Trophoblast cell (in vitro differentiated cells and primary cell): Measurements from ENCODE around the gene NUP62.

Experiments used
- DNase-seq, 2 donors: peaks; one replicate each; pipeline ENCODE4 v3.0.0-alpha.2; 2016
- H2AFZ ChIP-seq: 2 replicates; pipeline ENCODE4 v1.6.1; 2013; ENCODE audit warnings: low read length, moderate library complexity, mild to moderate bottlenecking; ENCODE audit not compliant: insufficient read depth, poor library complexity
- H2AK5ac ChIP-seq: 2 replicates; pipeline ENCODE4 v1.6.1; 2013; ENCODE audit warnings: mild to moderate bottlenecking, low read length
- H2BK120ac ChIP-seq: 2 replicates; pipeline ENCODE4 v1.6.1; 2013; ENCODE audit warnings: low read length, mild to moderate bottlenecking, moderate library complexity; ENCODE audit not compliant: insufficient read depth, poor library complexity
- H2BK12ac ChIP-seq: 2 replicates; pipeline ENCODE4 v1.6.1; 2013; ENCODE audit warnings: mild to moderate bottlenecking, low read length, moderate library complexity
- H2BK5ac ChIP-seq: 2 replicates; pipeline ENCODE4 v1.6.1; 2013; ENCODE audit warnings: low read length, low read depth, moderate library complexity, mild to moderate bottlenecking; ENCODE audit not compliant: poor library complexity
- H3K14ac ChIP-seq: 2 replicates; pipeline ENCODE4 v1.6.1; 2013; ENCODE audit warnings: mild to moderate bottlenecking, low read length
- H3K18ac ChIP-seq: 2 replicates; pipeline ENCODE4 v1.6.1; 2013; ENCODE audit warnings: mild to moderate bottlenecking, low read length
- H3K23ac ChIP-seq: 2 replicates; pipeline ENCODE4 v1.6.1; 2013; ENCODE audit warnings: low read length
- H3K27ac ChIP-seq: 2 replicates; pipeline ENCODE4 v1.5.1; 2013; ENCODE audit warnings: low read depth, mild to moderate bottlenecking, inconsistent platforms, low read length, moderate library complexity
- H3K27me3 ChIP-seq: 2 replicates; pipeline ENCODE4 v1.6.1; 2013; ENCODE audit warnings: inconsistent platforms, mild to moderate bottlenecking, low read length, moderate library complexity; ENCODE audit not compliant: insufficient read depth
- H3K36me3 ChIP-seq, 2 experiments: 1 replicate in 1 of 2; 2 replicates in 1 of 2; pipeline ENCODE4 v1.6.1; 2013; ENCODE audit warnings: low read length in 2 of 2, mild to moderate bottlenecking in 2 of 2, moderate library complexity in 1 of 2; ENCODE audit not compliant: insufficient read depth in 2 of 2, control insufficient read depth in 1 of 2
- H3K4ac ChIP-seq: 2 replicates; pipeline ENCODE4 v1.6.1; 2013; ENCODE audit warnings: low read depth, mild to moderate bottlenecking, low read length, moderate library complexity
- H3K4me1 ChIP-seq, 2 experiments: 1 replicate in 1 of 2; 2 replicates in 1 of 2; pipeline ENCODE4 v1.6.1; 2013; ENCODE audit warnings: low read length in 2 of 2, mild to moderate bottlenecking in 2 of 2, moderate library complexity in 1 of 2; ENCODE audit not compliant: insufficient read depth in 2 of 2, control insufficient read depth in 1 of 2
- H3K4me2 ChIP-seq: 2 replicates; pipeline ENCODE4 v1.6.1; 2013; ENCODE audit warnings: inconsistent platforms, mild to moderate bottlenecking, low read length, moderate library complexity
- H3K4me3 ChIP-seq: 2 replicates; pipeline ENCODE4 v1.5.1; 2013; ENCODE audit warnings: mild to moderate bottlenecking, low read depth, low read length, inconsistent platforms
- H3K79me1 ChIP-seq: one replicate; pipeline ENCODE4 v1.6.1; 2013; ENCODE audit warnings: low read length
- H3K79me2 ChIP-seq: 2 replicates; pipeline ENCODE4 v1.6.1; 2013; ENCODE audit warnings: low read length, mild to moderate bottlenecking; ENCODE audit not compliant: control insufficient read depth, insufficient read depth, poor library complexity
- H3K9ac ChIP-seq: 2 replicates; pipeline ENCODE4 v1.6.1; 2013; ENCODE audit warnings: mild to moderate bottlenecking, low read length
- H3K9me3 ChIP-seq: 2 replicates; pipeline ENCODE4 v1.6.1; 2013; ENCODE audit warnings: low read depth, mild to moderate bottlenecking, control low read depth, inconsistent platforms, low read length; ENCODE audit not compliant: insufficient read depth
- H4K12ac ChIP-seq: 2 replicates; pipeline ENCODE4 v1.6.1; 2013; ENCODE audit warnings: low read depth, mild to moderate bottlenecking, low read length, moderate library complexity
- H4K8ac ChIP-seq: 2 replicates; pipeline ENCODE4 v1.6.1; 2013; ENCODE audit warnings: low read depth, mild to moderate bottlenecking, low read length, moderate library complexity
- H4K91ac ChIP-seq: one replicate; pipeline ENCODE4 v1.6.1; 2013; ENCODE audit warnings: low read depth, mild to moderate bottlenecking, low read length, moderate library complexity
- WGBS: extraction: QIAGEN DNeasy Blood & Tissue Kit; methylation state at CpG from one replicate; pipeline ENCODE4 v1.1.7; 2013; ENCODE audit warnings: missing lambda C conversion rate; ENCODE audit not compliant: insufficient read length, insufficient coverage; ENCODE audit errors: extremely low coverage; 5-methylcytosine and 5-hydroxymethylcytosine counted together

The NUP62 gene

GRCh38 chr19:49866933-49867782, 62.1 kb downstream of the NUP62 start, which contains the start of gene PNKP:
Gene PNKP, minus strand, starts transcription at chr19:49867576. Its CDS starts 372 bp downstream, at chr19:49867204.
- WGBS: no CpG with 5 or more reads among the region's 65 CpGs
- H2AFZ ChIP-seq: peak within 1 kb of the TSS; percentile 74

GRCh38 chr19:49864890-49865289, 64.4 kb downstream of the NUP62 start:
- H3K9me3 ChIP-seq: no peaks in the 10 kb centered on the region
- no CpG with 5 or more reads among the region's 13 CpGs for WGBS
- no peak overlapping the region for H3K4me3 ChIP-seq
- H4K8ac ChIP-seq: no peak overlapping the region
- H3K36me3 ChIP-seq: peaks cover 45 to 52% of the 10 kb centered on the region in 2 experiments
- H3K9ac ChIP-seq: no peak overlapping the region
- H3K27ac ChIP-seq: no peak overlapping the region
- no peak overlapping the region for H3K23ac ChIP-seq
- H3K27me3 ChIP-seq: no peaks in the 10 kb centered on the region
- H2BK5ac ChIP-seq: no peak overlapping the region
- H3K4ac ChIP-seq: peak overlapping the region; percentile 16
- no peak for DNase-seq
- no peak overlapping the region for H2AFZ ChIP-seq
- no peak overlapping the region for H4K12ac ChIP-seq
- H3K79me1 ChIP-seq: peaks cover 15% of the 10 kb centered on the region
- no peak overlapping the region for H2BK120ac ChIP-seq
- no peak overlapping the region for H2AK5ac ChIP-seq
- H3K79me2 ChIP-seq: peaks cover 3% of the 10 kb centered on the region
- H2BK12ac ChIP-seq: no peak overlapping the region
- H4K91ac ChIP-seq: no peak overlapping the region
- peak overlapping the region; percentile 11 for H3K18ac ChIP-seq
- no peak overlapping the region for H3K14ac ChIP-seq
- H3K4me1 ChIP-seq: peaks cover 9 to 15% of the 10 kb centered on the region in 2 experiments
- no peak overlapping the region for H3K4me2 ChIP-seq

More at GRCh38 chr19:49866933-49867782, 62.1 kb downstream of the NUP62 start, which contains the start of gene PNKP:
- H2BK12ac ChIP-seq: peak within 1 kb of the TSS; percentile 28
- H3K4me2 ChIP-seq: peak within 1 kb of the TSS; percentile 68
- H3K4ac ChIP-seq: peak within 1 kb of the TSS; percentile 88
- peak; percentile 87 to 90 for DNase-seq
- peak within 1 kb of the TSS; percentile 87 for H4K8ac ChIP-seq
- peaks cover 15 to 24% of the 10 kb centered on the region in 2 experiments for H3K4me1 ChIP-seq
- peak within 1 kb of the TSS; percentile 92 for H3K14ac ChIP-seq
- peaks cover 7% of the 10 kb centered on the region for H3K79me2 ChIP-seq
- H2AK5ac ChIP-seq: peak within 1 kb of the TSS; percentile 25
- peak within 1 kb of the TSS; percentile 85 for H4K91ac ChIP-seq
- H3K9ac ChIP-seq: peak within 1 kb of the TSS; percentile 97
- peak within 1 kb of the TSS; percentile 97 for H4K12ac ChIP-seq
- peaks cover 36 to 44% of the 10 kb centered on the region in 2 experiments for H3K36me3 ChIP-seq
- H2BK120ac ChIP-seq: peak within 1 kb of the TSS; percentile 78
- H3K23ac ChIP-seq: no peak within 1 kb of the TSS
- peak within 1 kb of the TSS; percentile 93 for H3K18ac ChIP-seq
- H3K9me3 ChIP-seq: no peaks in the 10 kb centered on the region
- peak within 1 kb of the TSS; percentile 87 for H2BK5ac ChIP-seq
- peak within 1 kb of the TSS; percentile 92 for H3K4me3 ChIP-seq
- H3K27ac ChIP-seq: peak within 1 kb of the TSS; percentile 86
- H3K27me3 ChIP-seq: no peaks in the 10 kb centered on the region
- peaks cover 18% of the 10 kb centered on the region for H3K79me1 ChIP-seq

- Histone ChIP-seq H3K23ac (no peak overlapping the region), H3K14ac (no peak overlapping the region), H3K27me3 (no peaks in the 10 kb centered on the region), H3K27ac (no peak overlapping the region), H3K79me2 (peaks cover 1% of the 10 kb centered on the region), H2BK12ac (no peak overlapping the region), H2BK120ac (no peak overlapping the region), H4K8ac (no peak overlapping the region), H3K18ac (no peak overlapping the region), H3K79me1 (peaks cover 10% of the 10 kb centered on the region), H3K36me3 (peaks cover 52 to 58% of the 10 kb centered on the region in 2 experiments), H3K9ac (no peak overlapping the region), H2BK5ac (no peak overlapping the region), H2AFZ (no peak overlapping the region), H4K12ac (no peak overlapping the region), H3K9me3 (no peaks in the 10 kb centered on the region), H3K4me3 (no peak overlapping the region), H4K91ac (no peak overlapping the region), H2AK5ac (no peak overlapping the region), H3K4me2 (no peak overlapping the region), H3K4me1 (peaks cover 6 to 19% of the 10 kb centered on the region in 2 experiments), H3K4ac (no peak overlapping the region)
- no CpG with 5 or more reads among the region's 17 CpGs for WGBS
- DNase-seq: no peak
Measured at GRCh38 chr19:49863935-49864320, 65.4 kb downstream of the NUP62 start.

GRCh38 chr19:49863254-49863934, 65.9 kb downstream of the NUP62 start:
- H3K18ac ChIP-seq: no peak overlapping the region
- no peak overlapping the region for H3K23ac ChIP-seq
- H3K9me3 ChIP-seq: no peaks in the 10 kb centered on the region
- peaks cover 10% of the 10 kb centered on the region for H3K79me1 ChIP-seq
- H3K36me3 ChIP-seq: peaks cover 57 to 64% of the 10 kb centered on the region in 2 experiments
- H3K9ac ChIP-seq: no peak overlapping the region
- peaks cover 1% of the 10 kb centered on the region for H3K79me2 ChIP-seq
- no peak overlapping the region for H4K12ac ChIP-seq
- no CpG with 5 or more reads among the region's 24 CpGs for WGBS
- no peak overlapping the region for H4K8ac ChIP-seq
- no peak overlapping the region for H2AFZ ChIP-seq
- no peak overlapping the region for H2BK12ac ChIP-seq
- H3K4me2 ChIP-seq: no peak overlapping the region
- H2BK5ac ChIP-seq: no peak overlapping the region
- no peak overlapping the region for H2AK5ac ChIP-seq
- no peak overlapping the region for H4K91ac ChIP-seq
- H3K4me1 ChIP-seq: peaks cover 6 to 19% of the 10 kb centered on the region in 2 experiments
- no peak overlapping the region for H3K27ac ChIP-seq
- no peak for DNase-seq
- H3K14ac ChIP-seq: no peak overlapping the region
- no peak overlapping the region for H2BK120ac ChIP-seq
- no peak overlapping the region for H3K4ac ChIP-seq
- no peaks in the 10 kb centered on the region for H3K27me3 ChIP-seq
- H3K4me3 ChIP-seq: no peak overlapping the region
